A549 (cell line): ENCODE measurements around the gene AMZ1. TPM values are rescaled to one million over a fixed set of nuclear protein-coding genes. Genes with fewer than 3 reads are reported as not detected.

Source experiments
- ATAC-seq, 2 experiments: fragments of 200-7000 bp in 1 of 2; fragments of >200 bp in 1 of 2; cut with Nextera tagmentation in 1 of 2; cut with Tn5 transposase in 1 of 2; 3 replicates each; pipeline versions ENCODE4 v1.8.0 to v1.9.1; 2018 to 2020; ENCODE audit warnings: mild to moderate bottlenecking in 1 of 2, moderate library complexity in 1 of 2
- CTCF ChIA-PET: fragments of 300-600 bp; sonication (Branson Sonifier 250); formaldehyde crosslinking; extraction: SDS; loops from one replicate; lab custom pipeline; 2021; ENCODE audit warnings: antibody characterized with exemption, inconsistent platforms; lab: Yijun Ruan, JAX
- POLR2A ChIA-PET: fragments of 350-600 bp; formaldehyde crosslinking; extraction: SDS; loops from one replicate; lab custom pipeline; 2021; ENCODE audit warnings: antibody characterized with exemption, inconsistent platforms; lab: Yijun Ruan, JAX
- DNase-seq, 2 experiments: peaks; one replicate each; pipeline versions ENCODE4 v3.0.0 to v3.0.0-alpha.2; 2011 to 2016; ENCODE audit warnings: low read depth in 1 of 2, low spot score in 1 of 2
- FAIRE-seq: peaks from 2 replicates; lab custom pipeline; 2011; peaks lifted over from hg19 to GRCh38; lab: Jason Lieb, UNC
- H3K27ac ChIP-seq, 2 experiments: fragments of >200 bp; sonication (Bioruptor Twin); formaldehyde crosslinking; 3 replicates each; pipeline ENCODE4 v1.5.1; 2016 to 2017
- H3K4me1 ChIP-seq: fragments of >200 bp; sonication (Bioruptor Twin); formaldehyde crosslinking; 3 replicates; pipeline ENCODE4 v1.6.1; 2016
- H3K4me2 ChIP-seq: fragments of >200 bp; sonication (Bioruptor Twin); formaldehyde crosslinking; 3 replicates; pipeline ENCODE4 v1.6.1; 2016
- H3K4me3 ChIP-seq: fragments of >200 bp; sonication (Bioruptor Twin); formaldehyde crosslinking; 3 replicates; pipeline ENCODE4 v1.5.1; 2016
- H3K9me3 ChIP-seq: fragments of >200 bp; sonication (Bioruptor Twin); formaldehyde crosslinking; 3 replicates; pipeline ENCODE4 v1.6.1; 2016
- CBX2 ChIP-seq: fragments of 200-600 bp; sonication (generic); IDR thresholded peaks from 2 replicates; pipeline ENCODE4 v1.6.1; 2016; ENCODE audit warnings: low read depth, mild to moderate bottlenecking, borderline replicate concordance
- CBX8 ChIP-seq: fragments of 200-600 bp; sonication (generic); IDR thresholded peaks from 2 replicates; pipeline ENCODE4 v1.6.1; 2016
- CEBPB ChIP-seq, 2 experiments: fragments of >200 bp in 1 of 2; sonication (Bioruptor Twin) in 1 of 2; formaldehyde crosslinking in 1 of 2; IDR thresholded peaks; 2 replicates each; pipeline ENCODE4 v1.6.1; 2012 to 2016
- CHD2 ChIP-seq: fragments of 150-350 bp; IDR thresholded peaks from 2 replicates; pipeline ENCODE4 v1.6.1; 2014; ENCODE audit warnings: low read length; ENCODE audit not compliant: partially characterized antibody
- HOXB13 ChIP-seq: fragments of 250-450 bp; sonication (Bioruptor Pico); IDR thresholded peaks from 2 replicates; pipeline ENCODE4 v1.5.0; 2020; ENCODE audit warnings: low read depth, mild to moderate bottlenecking, moderate library complexity
- JUN ChIP-seq, 2 experiments: fragments of >200 bp; sonication (Bioruptor Twin); formaldehyde crosslinking; IDR thresholded peaks; 2 replicates in 1 of 2; 3 replicates in 1 of 2; pipeline ENCODE4 v1.6.1; 2016 to 2017
- JUNB ChIP-seq: fragments of >200 bp; sonication (Bioruptor Twin); formaldehyde crosslinking; IDR thresholded peaks from 2 replicates; pipeline ENCODE4 v1.6.1; 2016
- KDM1A ChIP-seq: fragments of 200-600 bp; sonication (generic); IDR thresholded peaks from 2 replicates; pipeline ENCODE4 v1.6.1; 2016; ENCODE audit warnings: low read depth, mild to moderate bottlenecking
- NFE2L2 ChIP-seq: fragments of 150-350 bp; conservative IDR thresholded peaks from 2 replicates; pipeline ENCODE4 v1.6.1; 2014; ENCODE audit warnings: low read length
- POLR2A ChIP-seq: IDR thresholded peaks from 2 replicates; pipeline ENCODE4 v1.6.1; 2012; ENCODE audit warnings: mild to moderate bottlenecking, low read length
- POLR2AphosphoS2 ChIP-seq: conservative IDR thresholded peaks from 2 replicates; pipeline ENCODE4 v1.6.1; 2012; ENCODE audit warnings: low read length, improper control_type of control experiment, inconsistent platforms
- RARB ChIP-seq: fragments of 250-450 bp; sonication (Bioruptor Pico); IDR thresholded peaks from 2 replicates; pipeline ENCODE4 v1.8.0; 2021; ENCODE audit warnings: mild to moderate bottlenecking, moderate library complexity
- RCOR1 ChIP-seq: fragments of 150-350 bp; IDR thresholded peaks from 2 replicates; pipeline ENCODE4 v1.6.1; 2014; ENCODE audit warnings: antibody characterized with exemption, low read length, low read depth
- SREBF2 ChIP-seq: fragments of 450-650 bp; IDR thresholded peaks from 2 replicates; pipeline ENCODE4 v1.6.1; 2014; ENCODE audit warnings: mild to moderate bottlenecking, moderate library complexity
- TP53 ChIP-seq: fragments of 250-450 bp; sonication (Bioruptor Pico); IDR thresholded peaks from 2 replicates; pipeline ENCODE4 v1.5.0; 2021; ENCODE audit warnings: mild to moderate bottlenecking, moderate library complexity
- ZC3H11A ChIP-seq: fragments of 450-650 bp; IDR thresholded peaks from 2 replicates; pipeline ENCODE4 v1.6.1; 2014; ENCODE audit warnings: antibody characterized with exemption, mild to moderate bottlenecking
- WGBS: methylation state at CpG from one replicate; pipeline ENCODE4 v1.1.6; 2017; ENCODE audit errors: missing lambda C conversion rate; 5-methylcytosine and 5-hydroxymethylcytosine counted together
- polyA plus RNA-seq, 4 experiments: library from polyadenylated mRNA; depleted of rRNA in 3 of 4; stranded (reverse); fragments of >200 nt; fragmentation: RNase III in 1 of 4; extraction: RNeasy Plus Mini Kit Qiagen cat#74134 plus additional on column Dnase treatment in 1 of 4; gene quantifications; 2 replicates in 3 of 4; 3 replicates in 1 of 4; pipeline ENCODE4 v1.2.3, GENCODE V29; 2011 to 2017
- TF ChIP-seq, protein P1 (sequence below): IDR thresholded peaks from 2 replicates; pipeline ENCODE4 v1.6.1; 2012
- TF ChIP-seq, protein P2 (sequence below): fragments of 450-650 bp; IDR thresholded peaks from 2 replicates; pipeline ENCODE4 v1.6.1; 2014; ENCODE audit warnings: antibody characterized with exemption
- TF ChIP-seq, protein P3 (sequence below): fragments of 200-600 bp; sonication (generic); IDR thresholded peaks from 2 replicates; pipeline ENCODE4 v1.6.1; 2016; ENCODE audit warnings: antibody characterized with exemption, mild to moderate bottlenecking, moderate library complexity
- TF ChIP-seq, protein P4 (sequence below): fragments of 250-450 bp; sonication (Bioruptor Pico); IDR thresholded peaks from 2 replicates; pipeline ENCODE4 v1.5.0; 2021; ENCODE audit warnings: mild to moderate bottlenecking, moderate library complexity, borderline replicate concordance
- TF ChIP-seq, protein P5 (sequence below): fragments of >200 bp; sonication (Bioruptor Twin); formaldehyde crosslinking; IDR thresholded peaks from 3 replicates; pipeline ENCODE4 v1.5.1; 2016

The AMZ1 gene
- polyA plus RNA-seq, 2 of the 4 experiments (the other 2 are of a cell fraction), result 0.01 TPM; not detected in 1

DNA sequence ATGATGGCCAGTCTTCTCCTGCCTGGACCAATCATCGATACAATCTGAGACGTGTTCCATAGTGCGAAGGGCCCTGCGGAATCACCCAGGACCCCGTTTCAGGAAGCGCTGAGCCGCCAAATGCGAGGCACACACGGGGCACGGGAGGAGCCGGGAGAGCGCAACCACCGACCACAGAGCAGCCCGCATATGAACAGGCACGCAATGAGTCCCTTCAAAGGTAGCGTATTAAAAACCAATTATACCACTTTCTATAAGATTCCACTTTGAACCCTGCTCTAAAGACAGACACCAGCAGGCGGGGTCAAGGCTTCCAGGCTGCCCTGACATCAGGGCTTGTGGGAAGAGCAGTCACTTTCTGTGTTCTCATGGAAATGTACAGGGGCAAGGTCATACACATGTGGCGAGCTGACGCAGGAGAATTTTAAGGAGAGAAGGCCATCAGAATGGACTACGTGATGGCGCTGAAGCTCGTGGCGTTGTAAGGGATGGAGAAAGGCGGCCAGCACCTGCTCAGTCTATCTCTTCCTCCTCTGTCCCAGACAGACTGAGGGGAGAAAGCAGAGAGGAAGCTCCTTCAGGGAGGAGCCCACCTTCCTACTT is 46.2 kb downstream of the AMZ1 start:
- H3K4me2 ChIP-seq, result no peak overlapping the region
- DNase-seq, result no peak
- 95% methylated on average over 24 of the region's 24 CpGs for WGBS
- H3K4me1 ChIP-seq, result no peaks in the 10 kb centered on the region
- no peak for TF ChIP-seq ZC3H11A
- TF ChIP-seq, protein P1, sequence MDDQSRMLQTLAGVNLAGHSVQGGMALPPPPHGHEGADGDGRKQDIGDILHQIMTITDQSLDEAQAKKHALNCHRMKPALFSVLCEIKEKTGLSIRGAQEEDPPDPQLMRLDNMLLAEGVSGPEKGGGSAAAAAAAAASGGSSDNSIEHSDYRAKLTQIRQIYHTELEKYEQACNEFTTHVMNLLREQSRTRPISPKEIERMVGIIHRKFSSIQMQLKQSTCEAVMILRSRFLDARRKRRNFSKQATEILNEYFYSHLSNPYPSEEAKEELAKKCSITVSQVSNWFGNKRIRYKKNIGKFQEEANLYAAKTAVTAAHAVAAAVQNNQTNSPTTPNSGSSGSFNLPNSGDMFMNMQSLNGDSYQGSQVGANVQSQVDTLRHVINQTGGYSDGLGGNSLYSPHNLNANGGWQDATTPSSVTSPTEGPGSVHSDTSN, result no peak
- TF ChIP-seq, protein P2, sequence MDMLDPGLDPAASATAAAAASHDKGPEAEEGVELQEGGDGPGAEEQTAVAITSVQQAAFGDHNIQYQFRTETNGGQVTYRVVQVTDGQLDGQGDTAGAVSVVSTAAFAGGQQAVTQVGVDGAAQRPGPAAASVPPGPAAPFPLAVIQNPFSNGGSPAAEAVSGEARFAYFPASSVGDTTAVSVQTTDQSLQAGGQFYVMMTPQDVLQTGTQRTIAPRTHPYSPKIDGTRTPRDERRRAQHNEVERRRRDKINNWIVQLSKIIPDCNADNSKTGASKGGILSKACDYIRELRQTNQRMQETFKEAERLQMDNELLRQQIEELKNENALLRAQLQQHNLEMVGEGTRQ, result no peak
- TF ChIP-seq KDM1A, result no peak
- no peak for TF ChIP-seq POLR2A
- TF ChIP-seq HOXB13, result no peak
- no peak for TF ChIP-seq POLR2AphosphoS2
- TF ChIP-seq RARB, result no peak
- no peak for TF ChIP-seq CBX2
- no peak for TF ChIP-seq JUN (IDR thresholded peaks at IDR 0.05)
- TF ChIP-seq CHD2, result no peak
- TF ChIP-seq, protein P3, sequence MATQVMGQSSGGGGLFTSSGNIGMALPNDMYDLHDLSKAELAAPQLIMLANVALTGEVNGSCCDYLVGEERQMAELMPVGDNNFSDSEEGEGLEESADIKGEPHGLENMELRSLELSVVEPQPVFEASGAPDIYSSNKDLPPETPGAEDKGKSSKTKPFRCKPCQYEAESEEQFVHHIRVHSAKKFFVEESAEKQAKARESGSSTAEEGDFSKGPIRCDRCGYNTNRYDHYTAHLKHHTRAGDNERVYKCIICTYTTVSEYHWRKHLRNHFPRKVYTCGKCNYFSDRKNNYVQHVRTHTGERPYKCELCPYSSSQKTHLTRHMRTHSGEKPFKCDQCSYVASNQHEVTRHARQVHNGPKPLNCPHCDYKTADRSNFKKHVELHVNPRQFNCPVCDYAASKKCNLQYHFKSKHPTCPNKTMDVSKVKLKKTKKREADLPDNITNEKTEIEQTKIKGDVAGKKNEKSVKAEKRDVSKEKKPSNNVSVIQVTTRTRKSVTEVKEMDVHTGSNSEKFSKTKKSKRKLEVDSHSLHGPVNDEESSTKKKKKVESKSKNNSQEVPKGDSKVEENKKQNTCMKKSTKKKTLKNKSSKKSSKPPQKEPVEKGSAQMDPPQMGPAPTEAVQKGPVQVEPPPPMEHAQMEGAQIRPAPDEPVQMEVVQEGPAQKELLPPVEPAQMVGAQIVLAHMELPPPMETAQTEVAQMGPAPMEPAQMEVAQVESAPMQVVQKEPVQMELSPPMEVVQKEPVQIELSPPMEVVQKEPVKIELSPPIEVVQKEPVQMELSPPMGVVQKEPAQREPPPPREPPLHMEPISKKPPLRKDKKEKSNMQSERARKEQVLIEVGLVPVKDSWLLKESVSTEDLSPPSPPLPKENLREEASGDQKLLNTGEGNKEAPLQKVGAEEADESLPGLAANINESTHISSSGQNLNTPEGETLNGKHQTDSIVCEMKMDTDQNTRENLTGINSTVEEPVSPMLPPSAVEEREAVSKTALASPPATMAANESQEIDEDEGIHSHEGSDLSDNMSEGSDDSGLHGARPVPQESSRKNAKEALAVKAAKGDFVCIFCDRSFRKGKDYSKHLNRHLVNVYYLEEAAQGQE, result no peak
- TF ChIP-seq JUNB, result no peak
- TF ChIP-seq TP53 (CRISPR knock-in tag), result no peak
- no peak for TF ChIP-seq SREBF2
- TF ChIP-seq, protein P4, sequence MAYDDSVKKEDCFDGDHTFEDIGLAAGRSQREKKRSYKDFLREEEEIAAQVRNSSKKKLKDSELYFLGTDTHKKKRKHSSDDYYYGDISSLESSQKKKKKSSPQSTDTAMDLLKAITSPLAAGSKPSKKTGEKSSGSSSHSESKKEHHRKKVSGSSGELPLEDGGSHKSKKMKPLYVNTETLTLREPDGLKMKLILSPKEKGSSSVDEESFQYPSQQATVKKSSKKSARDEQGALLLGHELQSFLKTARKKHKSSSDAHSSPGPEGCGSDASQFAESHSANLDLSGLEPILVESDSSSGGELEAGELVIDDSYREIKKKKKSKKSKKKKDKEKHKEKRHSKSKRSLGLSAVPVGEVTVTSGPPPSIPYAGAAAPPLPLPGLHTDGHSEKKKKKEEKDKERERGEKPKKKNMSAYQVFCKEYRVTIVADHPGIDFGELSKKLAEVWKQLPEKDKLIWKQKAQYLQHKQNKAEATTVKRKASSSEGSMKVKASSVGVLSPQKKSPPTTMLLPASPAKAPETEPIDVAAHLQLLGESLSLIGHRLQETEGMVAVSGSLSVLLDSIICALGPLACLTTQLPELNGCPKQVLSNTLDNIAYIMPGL, result no peak
- H3K4me3 ChIP-seq, result no peak overlapping the region
- ChIA-PET CTCF (no interaction called here), POLR2A (no interaction called here)
- no peak for ATAC-seq
- no peak for FAIRE-seq
- no peaks in the 10 kb centered on the region for H3K9me3 ChIP-seq
- no peak overlapping the region for H3K27ac ChIP-seq

DNA sequence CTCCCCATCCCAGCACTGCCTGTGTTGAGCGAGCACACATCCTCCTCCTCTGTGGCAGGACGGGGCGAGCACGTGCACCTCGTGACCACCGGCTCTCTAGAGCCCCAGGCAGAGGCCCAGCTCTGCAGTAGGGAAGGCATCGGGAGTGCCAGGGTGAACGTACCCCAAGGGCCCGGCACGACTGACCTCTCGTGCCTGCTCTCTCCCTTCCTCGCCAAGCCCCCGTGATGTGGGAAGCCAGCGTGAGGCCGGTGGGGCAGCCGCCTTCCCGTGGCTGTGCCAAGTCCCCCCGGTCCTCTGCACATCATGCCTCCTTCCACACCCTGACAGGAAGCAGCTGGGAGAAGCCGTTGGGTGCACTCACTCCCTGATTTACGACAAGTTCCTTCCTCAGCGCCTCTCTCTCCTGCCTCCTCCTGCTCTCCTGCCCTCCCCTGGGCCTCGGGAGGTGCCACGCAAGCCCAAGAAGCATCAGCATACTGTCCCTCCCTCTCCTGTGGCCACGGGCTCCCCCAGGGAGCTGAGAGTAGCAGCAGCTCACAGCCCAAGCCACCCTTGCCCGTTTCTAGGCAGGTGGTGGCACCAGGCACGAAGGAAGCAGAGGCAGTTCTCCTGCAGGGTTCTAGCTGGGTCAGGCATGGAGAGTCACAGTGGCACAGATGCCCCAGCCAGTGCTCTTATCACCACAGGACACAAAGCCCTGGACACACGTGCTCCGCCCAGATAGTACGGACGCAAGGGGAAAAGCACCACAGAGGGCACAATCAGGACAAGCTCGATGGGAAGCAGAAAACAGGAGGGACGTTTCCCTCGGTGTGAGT is 47.0 kb downstream of the AMZ1 start:
- FAIRE-seq (no peak), ATAC-seq (no peak; a peak in 1 of 6 replicates), DNase-seq (no peak)
- no peaks in the 10 kb centered on the region for H3K9me3 ChIP-seq
- TF ChIP-seq CBX8, result no peak
- no peak for TF ChIP-seq NFE2L2
- TF ChIP-seq, protein P5, sequence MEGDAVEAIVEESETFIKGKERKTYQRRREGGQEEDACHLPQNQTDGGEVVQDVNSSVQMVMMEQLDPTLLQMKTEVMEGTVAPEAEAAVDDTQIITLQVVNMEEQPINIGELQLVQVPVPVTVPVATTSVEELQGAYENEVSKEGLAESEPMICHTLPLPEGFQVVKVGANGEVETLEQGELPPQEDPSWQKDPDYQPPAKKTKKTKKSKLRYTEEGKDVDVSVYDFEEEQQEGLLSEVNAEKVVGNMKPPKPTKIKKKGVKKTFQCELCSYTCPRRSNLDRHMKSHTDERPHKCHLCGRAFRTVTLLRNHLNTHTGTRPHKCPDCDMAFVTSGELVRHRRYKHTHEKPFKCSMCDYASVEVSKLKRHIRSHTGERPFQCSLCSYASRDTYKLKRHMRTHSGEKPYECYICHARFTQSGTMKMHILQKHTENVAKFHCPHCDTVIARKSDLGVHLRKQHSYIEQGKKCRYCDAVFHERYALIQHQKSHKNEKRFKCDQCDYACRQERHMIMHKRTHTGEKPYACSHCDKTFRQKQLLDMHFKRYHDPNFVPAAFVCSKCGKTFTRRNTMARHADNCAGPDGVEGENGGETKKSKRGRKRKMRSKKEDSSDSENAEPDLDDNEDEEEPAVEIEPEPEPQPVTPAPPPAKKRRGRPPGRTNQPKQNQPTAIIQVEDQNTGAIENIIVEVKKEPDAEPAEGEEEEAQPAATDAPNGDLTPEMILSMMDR, result no peak
- no peak for TF ChIP-seq ZC3H11A
- TF ChIP-seq CEBPB (IDR thresholded peaks at IDR 0.05), result no peak
- TF ChIP-seq, protein P3, result no peak
- no peak for TF ChIP-seq RCOR1
- no peak overlapping the region for H3K27ac ChIP-seq
- H3K4me1 ChIP-seq, result no peaks in the 10 kb centered on the region
- POLR2A ChIA-PET, result no interaction called here
- WGBS, result 87% methylated on average over 31 of the region's 33 CpGs
- no peak overlapping the region for H3K4me3 ChIP-seq
- H3K4me2 ChIP-seq, result no peak overlapping the region
- CTCF ChIA-PET, result interaction anchor here (1.1 to 1.3 kb wide), 2 partner anchors 10 to 25 kb away, joined by 3 to 4 read pairs; no protein-coding TSS in a partner anchor
